HG03108 (cell line): ENCODE measurements around the gene AURKAIP1.
"Not testable (repeated sequence)": the region's sequence is repeated elsewhere in the genome, so short reads cannot be mapped to it uniquely, and the experiment has no call there.

Experiments used
- ATAC-seq: cut with Tn5 transposase; IDR thresholded peaks from one replicate; pipeline ENCODE4 v1.9.1; 2021; ENCODE audit warnings: moderate library complexity; ENCODE audit not compliant: unreplicated experiment

AURKAIP1 gene

GRCh38 chr1:1406821-1407635 lies 32.0 kb upstream of the AURKAIP1 start, which contains the start of gene MRPL20:
Gene MRPL20, minus strand, starts transcription at chr1:1407293. Its CDS starts 76 bp downstream, at chr1:1407217.
- ATAC-seq = peak; percentile 93

- no peak for ATAC-seq
These were observed 31.3 kb upstream of the AURKAIP1 start for GRCh38 chr1:1406101-1406820.

GRCh38 chr1:1403653-1404052 lies 28.6 kb upstream of the AURKAIP1 start:
- ATAC-seq = no peak

- ATAC-seq = not testable (repeated sequence)
These were observed 27.9 kb upstream of the AURKAIP1 start for GRCh38 chr1:1402901-1403392.

- ATAC-seq = no peak
These were observed 27.3 kb upstream of the AURKAIP1 start for GRCh38 chr1:1402072-1402900.

GRCh38 chr1:1401457-1402010 lies 26.5 kb upstream of the AURKAIP1 start:
- no peak for ATAC-seq

- no peak for ATAC-seq
These were observed 25.8 kb upstream of the AURKAIP1 start for GRCh38 chr1:1400576-1401456.

- ATAC-seq = no peak
These were observed 25.0 kb upstream of the AURKAIP1 start for GRCh38 chr1:1399872-1400575.

GRCh38 chr1:1399187-1399871 lies 24.3 kb upstream of the AURKAIP1 start, which contains the start of gene CCNL2:
Gene CCNL2, minus strand, starts transcription at chr1:1399335. Its CDS starts 29 bp downstream, at chr1:1399306.
- ATAC-seq = peak; percentile 95

- ATAC-seq = no peak
These were observed 23.7 kb upstream of the AURKAIP1 start for GRCh38 chr1:1398677-1399186.

GRCh38 chr1:1397839-1398523 lies 23.0 kb upstream of the AURKAIP1 start:
- ATAC-seq = no peak

GRCh38 chr1:1395166-1395565 lies 20.2 kb upstream of the AURKAIP1 start:
- ATAC-seq = no peak

GRCh38 chr1:1394116-1394515 lies 19.1 kb upstream of the AURKAIP1 start:
- no peak for ATAC-seq

GRCh38 chr1:1393428-1393827 lies 18.4 kb upstream of the AURKAIP1 start:
- ATAC-seq = no peak

GRCh38 chr1:1393014-1393413 lies 18.0 kb upstream of the AURKAIP1 start:
- no peak for ATAC-seq

GRCh38 chr1:1391225-1391624 lies 16.2 kb upstream of the AURKAIP1 start:
- ATAC-seq = no peak

GRCh38 chr1:1390675-1391074 lies 15.7 kb upstream of the AURKAIP1 start:
- no peak for ATAC-seq

- no peak for ATAC-seq
These were observed 13.1 kb upstream of the AURKAIP1 start for GRCh38 chr1:1388078-1388472.
